OCI-LY3 (cell line): ENCODE data around the gene HSPA1L.

ENCODE experiments used
- EZH2phosphoT487 ChIP-seq: fragments of 200-600 bp; shearing (Covaris generic); IDR thresholded peaks from 2 replicates; pipeline ENCODE4 v1.6.1; 2018; ENCODE audit warnings: antibody characterized with exemption, mixed run types, low read depth
- TF ChIP-seq, protein P1 (sequence below): fragments of 200-600, 300-600 bp; sonication (generic); IDR thresholded peaks from 2 replicates; pipeline ENCODE4 v1.5.1; 2014; ENCODE audit warnings: antibody characterized with exemption, low read length, low read depth

DNA sequence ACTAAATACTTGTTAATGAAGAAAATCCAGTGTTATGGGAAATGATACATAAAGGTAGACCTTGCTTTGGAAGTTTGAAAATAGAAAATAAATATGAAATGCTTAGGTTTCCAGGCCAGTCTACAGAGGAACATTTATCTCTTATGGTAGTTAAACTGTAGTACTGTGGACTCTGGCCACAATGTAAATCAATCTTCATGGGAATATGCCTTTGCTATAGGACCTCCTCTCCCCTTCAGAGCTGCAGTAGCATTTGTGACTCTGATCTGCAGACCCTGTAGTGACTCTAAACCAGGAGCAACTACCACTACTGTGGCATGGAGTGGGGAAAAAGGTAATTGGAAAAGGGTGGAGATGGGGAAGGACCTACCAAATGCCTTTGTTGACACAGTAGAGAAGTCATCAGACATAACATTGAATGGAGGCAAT lies 4.8 kb upstream of the HSPA1L start:
- TF ChIP-seq, protein P1, sequence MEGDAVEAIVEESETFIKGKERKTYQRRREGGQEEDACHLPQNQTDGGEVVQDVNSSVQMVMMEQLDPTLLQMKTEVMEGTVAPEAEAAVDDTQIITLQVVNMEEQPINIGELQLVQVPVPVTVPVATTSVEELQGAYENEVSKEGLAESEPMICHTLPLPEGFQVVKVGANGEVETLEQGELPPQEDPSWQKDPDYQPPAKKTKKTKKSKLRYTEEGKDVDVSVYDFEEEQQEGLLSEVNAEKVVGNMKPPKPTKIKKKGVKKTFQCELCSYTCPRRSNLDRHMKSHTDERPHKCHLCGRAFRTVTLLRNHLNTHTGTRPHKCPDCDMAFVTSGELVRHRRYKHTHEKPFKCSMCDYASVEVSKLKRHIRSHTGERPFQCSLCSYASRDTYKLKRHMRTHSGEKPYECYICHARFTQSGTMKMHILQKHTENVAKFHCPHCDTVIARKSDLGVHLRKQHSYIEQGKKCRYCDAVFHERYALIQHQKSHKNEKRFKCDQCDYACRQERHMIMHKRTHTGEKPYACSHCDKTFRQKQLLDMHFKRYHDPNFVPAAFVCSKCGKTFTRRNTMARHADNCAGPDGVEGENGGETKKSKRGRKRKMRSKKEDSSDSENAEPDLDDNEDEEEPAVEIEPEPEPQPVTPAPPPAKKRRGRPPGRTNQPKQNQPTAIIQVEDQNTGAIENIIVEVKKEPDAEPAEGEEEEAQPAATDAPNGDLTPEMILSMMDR, result no peak
- no peak for TF ChIP-seq EZH2phosphoT487
